ENCODE measurements around the gene DPH7. TPM values are rescaled to one million over a fixed set of nuclear protein-coding genes. Genes with fewer than 3 reads are reported as not detected.

DPH7 gene
- total RNA-seq, 4 donors from 2014 or later, result 17.6 to 43.6 (median 27.8) TPM

- Histone ChIP-seq H3K27me3 (no peaks in the 10 kb centered on the region), H3K36me3 (peaks cover 0 to 34% of the 10 kb centered on the region in 2 donors), H3K9me3 (no peaks in the 10 kb centered on the region), H3K4me3 (no peak overlapping the region), H3K4me1 (no peaks in the 10 kb centered on the region), H3K27ac (no peak overlapping the region)
- TF ChIP-seq CTCF (IDR thresholded peaks at IDR 0.05) (no peak), EP300 (IDR thresholded peaks at IDR 0.05) (no peak), POLR2A (IDR thresholded peaks at IDR 0.05) (no peak), POLR2AphosphoS5 (IDR thresholded peaks at IDR 0.05) (no peak)
- ATAC-seq, result no peak
- 83% methylated on average over 2 of the region's 5 CpGs; no CpG with 5 or more reads in 1 of the 2 donors for WGBS, 2 donors (ENCODE audit: low coverage in 1 of 2)
These were observed 53.8 kb downstream of the DPH7 start for GRCh38 chr9:137524981-137525317.

- Histone ChIP-seq H3K27me3 (no peaks in the 10 kb centered on the region), H3K27ac (no peak overlapping the region), H3K4me1 (no peaks in the 10 kb centered on the region), H3K9me3 (no peaks in the 10 kb centered on the region), H3K36me3 (peaks cover 0 to 40% of the 10 kb centered on the region in 2 donors), H3K4me3 (no peak overlapping the region)
- TF ChIP-seq EP300 (IDR thresholded peaks at IDR 0.05) (no peak), CTCF (IDR thresholded peaks at IDR 0.05) (no peak), POLR2A (IDR thresholded peaks at IDR 0.05) (no peak), POLR2AphosphoS5 (IDR thresholded peaks at IDR 0.05) (no peak)
- WGBS, 2 donors (ENCODE audit: low coverage in 1 of 2), result 86 to 93% methylated on average over 3 to 14 of the region's 33 CpGs
- no peak for ATAC-seq
These were observed 54.4 kb downstream of the DPH7 start for GRCh38 chr9:137524161-137524980.

- no peak for ATAC-seq
- H3K27me3 ChIP-seq, result no peaks in the 10 kb centered on the region
- TF ChIP-seq POLR2A (IDR thresholded peaks at IDR 0.05) (no peak), POLR2AphosphoS5 (IDR thresholded peaks at IDR 0.05) (no peak)
- no peaks in the 10 kb centered on the region for H3K4me1 ChIP-seq
- H3K36me3 ChIP-seq, result peaks cover 0 to 43% of the 10 kb centered on the region in 2 donors
- no peak overlapping the region for H3K4me3 ChIP-seq
- H3K27ac ChIP-seq, result no peak overlapping the region
- H3K9me3 ChIP-seq, result no peaks in the 10 kb centered on the region
- 83 to 87% methylated on average over 1 to 9 of the region's 36 CpGs for WGBS, 2 donors (ENCODE audit: low coverage in 1 of 2)
These were observed 55.8 kb downstream of the DPH7 start for GRCh38 chr9:137522746-137523455.

DNA sequence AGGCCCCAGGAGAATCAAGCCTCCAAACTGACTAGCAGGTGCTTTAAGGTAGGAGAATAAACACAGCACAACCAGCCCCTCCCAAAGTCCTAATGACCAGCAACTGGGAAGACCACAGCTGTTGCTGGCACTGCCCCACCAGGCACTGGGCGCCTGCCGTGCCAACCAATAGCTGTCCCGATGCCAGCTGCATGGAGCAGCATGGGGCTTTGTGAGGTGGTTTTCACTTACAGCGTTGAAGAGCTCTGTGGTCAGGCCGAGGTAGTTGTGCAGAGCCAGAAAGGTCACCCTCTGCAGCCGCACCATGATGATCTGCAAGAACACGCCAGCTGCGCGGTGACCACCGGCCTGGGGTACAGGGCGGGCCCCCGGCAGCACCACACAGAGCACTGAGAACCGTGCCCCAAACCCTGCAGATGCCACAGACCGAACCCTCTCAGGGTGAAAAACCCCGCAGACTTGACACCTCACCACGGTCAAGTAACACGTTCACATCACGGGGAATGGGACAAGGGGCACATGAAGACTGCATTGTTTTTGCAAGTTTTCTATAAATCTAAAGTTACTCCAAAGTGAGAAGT, 57.2 kb downstream of the DPH7 start:
- no peaks in the 10 kb centered on the region for H3K9me3 ChIP-seq
- no peaks in the 10 kb centered on the region for H3K27me3 ChIP-seq
- ATAC-seq, result no peak
- no peaks in the 10 kb centered on the region for H3K4me1 ChIP-seq
- H3K27ac ChIP-seq, result no peak overlapping the region
- 73 to 88% methylated on average over 2 to 12 of the region's 18 CpGs for WGBS, 2 donors (ENCODE audit: low coverage in 1 of 2)
- H3K36me3 ChIP-seq, result peaks cover 0 to 43% of the 10 kb centered on the region in 2 donors
- H3K4me3 ChIP-seq, result no peak overlapping the region
- no peak for TF ChIP-seq POLR2A (IDR thresholded peaks at IDR 0.05)
- TF ChIP-seq POLR2AphosphoS5 (IDR thresholded peaks at IDR 0.05), result no peak
- no peak for TF ChIP-seq EP300 (IDR thresholded peaks at IDR 0.05)
- TF ChIP-seq CTCF (IDR thresholded peaks at IDR 0.05), result no peak

- no peak for TF ChIP-seq POLR2AphosphoS5 (IDR thresholded peaks at IDR 0.05)
- TF ChIP-seq EP300 (IDR thresholded peaks at IDR 0.05), result no peak
- TF ChIP-seq POLR2A (IDR thresholded peaks at IDR 0.05), result no peak
- TF ChIP-seq CTCF (IDR thresholded peaks at IDR 0.05), result no peak
- no peaks in the 10 kb centered on the region for H3K9me3 ChIP-seq
- H3K36me3 ChIP-seq, result peaks cover 0 to 43% of the 10 kb centered on the region in 2 donors
- ATAC-seq, result no peak
- no peaks in the 10 kb centered on the region for H3K4me1 ChIP-seq
- H3K27me3 ChIP-seq, result no peaks in the 10 kb centered on the region
- no peak overlapping the region for H3K27ac ChIP-seq
- 83 to 90% methylated on average over 1 to 13 of the region's 30 CpGs for WGBS, 2 donors (ENCODE audit: low coverage in 1 of 2)
- H3K4me3 ChIP-seq, result no peak overlapping the region
These were observed 57.9 kb downstream of the DPH7 start for GRCh38 chr9:137520614-137521404.

All from gastroesophageal sphincter (tissue), 4 donors.